Glomerular visceral epithelial cell (primary cell): ENCODE data around the gene HPS3.
"Not testable (repeated sequence)": the region's sequence is repeated elsewhere in the genome, so short reads cannot be mapped to it uniquely, and the experiment has no call there.

ENCODE experiments used
- DNase-seq: peaks from one replicate; pipeline ENCODE4 v3.0.0-alpha.2; 2016; ENCODE audit errors: extremely low spot score

Gene HPS3

GRCh38 chr3:149186721-149187120 lies 57.3 kb downstream of the HPS3 start:
- no peak for DNase-seq

GRCh38 chr3:149188494-149188893 lies 59.1 kb downstream of the HPS3 start:
- DNase-seq: no peak

- DNase-seq: no peak
These were observed 65.8 kb downstream of the HPS3 start for GRCh38 chr3:149195221-149195620.

- DNase-seq: not testable (repeated sequence)
These were observed 67.6 kb downstream of the HPS3 start for GRCh38 chr3:149196805-149197592.

GRCh38 chr3:149197669-149198068 lies 68.2 kb downstream of the HPS3 start:
- DNase-seq: no peak

GRCh38 chr3:149198611-149199010 lies 69.2 kb downstream of the HPS3 start:
- no peak for DNase-seq

- no peak for DNase-seq
These were observed 70.0 kb downstream of the HPS3 start for GRCh38 chr3:149199474-149199873.

GRCh38 chr3:149203758-149204157 lies 74.3 kb downstream of the HPS3 start:
- no peak for DNase-seq

- DNase-seq: no peak
These were observed 75.1 kb downstream of the HPS3 start for GRCh38 chr3:149204390-149204991.

- DNase-seq: no peak
These were observed 78.0 kb downstream of the HPS3 start for GRCh38 chr3:149207475-149207874.

- no peak for DNase-seq
These were observed 80.0 kb downstream of the HPS3 start for GRCh38 chr3:149209431-149209830.

- no peak for DNase-seq
These were observed 82.9 kb downstream of the HPS3 start for GRCh38 chr3:149212386-149212785.

GRCh38 chr3:149214702-149215101 lies 85.3 kb downstream of the HPS3 start:
- no peak for DNase-seq

- DNase-seq: no peak
These were observed 86.1 kb downstream of the HPS3 start for GRCh38 chr3:149215515-149215914.

GRCh38 chr3:149216193-149216869 lies 86.9 kb downstream of the HPS3 start:
- DNase-seq: no peak

GRCh38 chr3:149217347-149217746 lies 87.9 kb downstream of the HPS3 start:
- DNase-seq: no peak

GRCh38 chr3:149219380-149220121 lies 90.1 kb downstream of the HPS3 start:
- not testable (repeated sequence) for DNase-seq

GRCh38 chr3:149221783-149222517 lies 92.5 kb downstream of the HPS3 start, which contains the start of gene CP:
Gene CP (minus strand): TSS chr3:149221829. CDS start chr3:149221792, 37 bp downstream.
- no peak for DNase-seq
